GM12878 (cell line): Measurements from ENCODE around the gene LIN37. TPM values are rescaled to one million over a fixed set of nuclear protein-coding genes. Genes with fewer than 3 reads are reported as not detected.

Source experiments
- ATAC-seq: fragments of 200-7000 bp; cut with Tn5 transposase; 3 replicates; pipeline ENCODE4 v1.9.1; 2020; ENCODE audit warnings: mild to moderate bottlenecking, moderate library complexity
- BruUV-seq: library from RNA; stranded (reverse); fragments of 400-500 nt; replicated peaks from 2 replicates; lab custom pipeline; 2021; lab: Mats Ljungman, UMichigan
- CTCF ChIA-PET: fragments of 300-600 bp; sonication (Branson Sonifier 250); formaldehyde crosslinking; extraction: SDS; loops from one replicate; lab custom pipeline; 2021; ENCODE audit warnings: inconsistent platforms; lab: Yijun Ruan, JAX
- POLR2A ChIA-PET: fragments of 350-600 bp; formaldehyde crosslinking; extraction: SDS; loops from one replicate; lab custom pipeline; 2021; ENCODE audit warnings: inconsistent platforms; lab: Charles Lee
- RAD21 ChIA-PET: fragments of 300-600 bp; sonication (Branson Sonifier 250); formaldehyde crosslinking; loops from one replicate; lab custom pipeline; 2023; ENCODE audit warnings: antibody characterized with exemption; ENCODE audit not compliant: unreplicated experiment; lab: Charles Lee
- SMC1A ChIA-PET: fragments of 300-600 bp; sonication (Branson Sonifier 250); formaldehyde crosslinking; loops from one replicate; lab custom pipeline; 2023; ENCODE audit not compliant: unreplicated experiment, uncharacterized antibody; lab: Charles Lee
- DNase-seq: peaks from one replicate; pipeline ENCODE4 v3.0.0-alpha.2; 2011; ENCODE audit warnings: low read depth, low spot score
- FAIRE-seq: peaks from 3 replicates; lab custom pipeline; 2011; peaks lifted over from hg19 to GRCh38; lab: Jason Lieb, UNC
- H2AFZ ChIP-seq: 2 replicates; pipeline ENCODE4 v1.6.0; 2011; ENCODE audit warnings: low read depth, low read length, control low read depth; ENCODE audit not compliant: control insufficient read depth
- H3K27ac ChIP-seq: 2 replicates; pipeline ENCODE4 v1.5.1; 2011; ENCODE audit warnings: control low read depth; ENCODE audit not compliant: control insufficient read depth, insufficient read depth
- H3K27me3 ChIP-seq, 2 experiments: replicated peaks in 1 of 2; 2 replicates each; pipeline versions ENCODE4 v1.6.0 to v1.6.1; 2011; ENCODE audit warnings: low read length in 1 of 2; ENCODE audit not compliant: control insufficient read depth in 2 of 2, insufficient read depth in 2 of 2
- H3K36me3 ChIP-seq, 2 experiments: 2 replicates each; pipeline ENCODE4 v1.5.1; 2011; ENCODE audit warnings: low read length in 1 of 2; ENCODE audit not compliant: control insufficient read depth in 2 of 2, insufficient read depth in 2 of 2
- H3K4me1 ChIP-seq: 2 replicates; pipeline ENCODE4 v1.6.1; 2011; ENCODE audit warnings: mild to moderate bottlenecking, low read length, moderate library complexity, mixed read lengths; ENCODE audit not compliant: control insufficient read depth, insufficient read depth
- H3K4me2 ChIP-seq: 2 replicates; pipeline ENCODE4 v1.6.0; 2011; ENCODE audit warnings: control low read depth; ENCODE audit not compliant: control insufficient read depth, insufficient read depth
- H3K4me3 ChIP-seq: fragments of 200-600 bp; sonication (generic); 2 replicates; pipeline ENCODE4 v1.5.1; 2016
- H3K79me2 ChIP-seq: 2 replicates; pipeline ENCODE4 v1.6.0; 2011; ENCODE audit warnings: low read length; ENCODE audit not compliant: control insufficient read depth, insufficient read depth
- H3K9ac ChIP-seq: 2 replicates; pipeline ENCODE4 v1.8.0; 2011; ENCODE audit warnings: low read length, control low read depth, mixed read lengths; ENCODE audit not compliant: control insufficient read depth, insufficient read depth
- H3K9me3 ChIP-seq: replicated peaks from 3 replicates; pipeline ENCODE4 v1.5.1; 2011; ENCODE audit warnings: mild to moderate bottlenecking, low read length; ENCODE audit not compliant: control insufficient read depth, insufficient read depth
- H4K20me1 ChIP-seq: 2 replicates; pipeline ENCODE4 v1.6.0; 2011; ENCODE audit not compliant: control insufficient read depth, insufficient read depth
- BCL11A ChIP-seq: IDR thresholded peaks from 2 replicates; pipeline ENCODE4 v1.6.1; 2011; ENCODE audit warnings: low read depth, low read length
- CHD2 ChIP-seq: IDR thresholded peaks from 2 replicates; pipeline ENCODE4 v1.6.1; 2011; ENCODE audit warnings: low read depth, low read length, improper control_type of control experiment, borderline replicate concordance
- CHD4 ChIP-seq: fragments of 200-600 bp; sonication (generic); IDR thresholded peaks from 2 replicates; pipeline ENCODE4 v1.6.1; 2016; ENCODE audit warnings: mild to moderate bottlenecking
- DPF2 ChIP-seq: fragments of 450-650 bp; IDR thresholded peaks from 2 replicates; pipeline ENCODE4 v1.6.1; 2017; ENCODE audit warnings: mild to moderate bottlenecking
- ESRRA ChIP-seq: IDR thresholded peaks from 2 replicates; pipeline ENCODE4 v1.6.1; 2012; ENCODE audit warnings: mild to moderate bottlenecking, low read length, improper control_type of control experiment
- FOS ChIP-seq: IDR thresholded peaks from 3 replicates; pipeline ENCODE4 v1.6.1; 2011; ENCODE audit warnings: borderline replicate concordance; ENCODE audit not compliant: insufficient read length; ENCODE audit errors: extremely low read depth
- MEF2A ChIP-seq: IDR thresholded peaks from 2 replicates; pipeline ENCODE4 v1.6.1; 2011; ENCODE audit warnings: low read depth, mild to moderate bottlenecking, low read length, moderate library complexity; ENCODE audit not compliant: insufficient read depth
- MEF2B ChIP-seq: fragments of 450-650 bp; IDR thresholded peaks from 2 replicates; pipeline ENCODE4 v1.6.1; 2018; ENCODE audit warnings: mild to moderate bottlenecking, moderate library complexity; ENCODE audit not compliant: partially characterized antibody, poor library complexity, severe bottlenecking
- RELA ChIP-seq: fragments of 450-650 bp; IDR thresholded peaks from 2 replicates; pipeline ENCODE4 v1.8.0; 2014; ENCODE audit warnings: borderline replicate concordance; ENCODE audit not compliant: partially characterized antibody
- SIN3A ChIP-seq: IDR thresholded peaks from 2 replicates; pipeline ENCODE4 v1.6.1; 2012; ENCODE audit warnings: low read depth, low read length, improper control_type of control experiment
- SMC3 ChIP-seq: IDR thresholded peaks from 2 replicates; pipeline ENCODE4 v1.6.1; 2011; ENCODE audit warnings: low read length, improper control_type of control experiment, borderline replicate concordance
- STAT1 ChIP-seq: fragments of 450-650 bp; conservative IDR thresholded peaks from 2 replicates; pipeline ENCODE4 v1.6.1; 2014; ENCODE audit warnings: antibody characterized with exemption, mild to moderate bottlenecking
- ZNF207 ChIP-seq: fragments of 450-650 bp; IDR thresholded peaks from 2 replicates; pipeline ENCODE4 v1.6.1; 2014; ENCODE audit warnings: antibody characterized with exemption, mild to moderate bottlenecking, borderline replicate concordance
- ZNF622 ChIP-seq: fragments of 450-650 bp; IDR thresholded peaks from 2 replicates; pipeline ENCODE4 v1.6.1; 2017; ENCODE audit warnings: mild to moderate bottlenecking, inconsistent platforms
- WGBS: methylation state at CpG from one replicate; pipeline ENCODE4 v1.1.6; 2016; ENCODE audit warnings: low lambda C conversion rate; ENCODE audit not compliant: insufficient replicate concordance, insufficient coverage; ENCODE audit errors: missing lambda C conversion rate; 5-methylcytosine and 5-hydroxymethylcytosine counted together
- in situ Hi-C: fragments of 300-500 bp; cut with MboI; formaldehyde crosslinking; loops from 9 replicates; pipeline ENCODE4 v1.14.3; 2018; ENCODE audit warnings: mixed read lengths
- intact Hi-C: fragments of 100-400 bp; cut with micrococcal nuclease; formaldehyde crosslinking; loops from one replicate; pipeline ENCODE4 v1.14.2; 2022; ENCODE audit not compliant: unreplicated experiment
- polyA plus RNA-seq, 11 experiments: library from polyadenylated mRNA; depleted of rRNA in 4 of 11; unstranded in 6 of 11; stranded (reverse) in 5 of 11; fragments of >200 nt; fragmentation: Nextera tagmentation in 4 of 11; fragmentation: Illumina TruSeq in 1 of 11; extraction: Ambion mirVana in 4 of 11; extraction: Trizol in 1 of 11; gene quantifications; 1 replicate in 1 of 11; 2 replicates in 10 of 11; pipeline versions ENCODE4 v1.2.1 to v1.2.3, GENCODE V29; 2011 to 2016; ENCODE audit warnings: inconsistent platforms in 2 of 11, missing spikeins in 2 of 11, low read depth in 1 of 11
- total RNA-seq, 4 experiments: library from RNA; depleted of rRNA in 3 of 4; stranded (reverse); fragments of >200 nt in 3 of 4; fragmentation: Illumina TruSeq in 1 of 4; extraction: Trizol in 1 of 4; gene quantifications; 2 replicates each; pipeline versions ENCODE4 v1.2.1 to v1.2.3, GENCODE V29; 2013 to 2021
- TF ChIP-seq, protein P1 (sequence below): fragments of 450-650 bp; IDR thresholded peaks from 2 replicates; pipeline ENCODE4 v1.6.1; 2017; ENCODE audit warnings: mild to moderate bottlenecking, moderate library complexity
- TF ChIP-seq, protein P2 (sequence below): IDR thresholded peaks from 2 replicates; pipeline ENCODE4 v1.6.1; 2011; ENCODE audit warnings: low read depth, low read length, improper control_type of control experiment, borderline replicate concordance

Gene LIN37
- total and polyA plus RNA-seq, 10 of the 15 experiments (the other 5 are each of a cell fraction or from before 2014, with no cell fraction given): 0.69 to 11.9 (median 7.6) TPM

- ChIA-PET POLR2A (no interaction called here), CTCF (interaction anchor here (1.5 to 3.1 kb wide), 2 partner anchors 12 to 94 kb away, joined by 3 to 12 read pairs; no protein-coding TSS in a partner anchor), RAD21 (no interaction called here), SMC1A (no interaction called here)
- H3K4me1 ChIP-seq: no peaks in the 10 kb centered on the region
- in situ Hi-C loops: no loop called here
- intact Hi-C loops: no loop called here
- no peak for TF ChIP-seq SIN3A
- no peak for TF ChIP-seq BCL11A
- no peak for TF ChIP-seq SMC3
- no peak for TF ChIP-seq CHD4
- no peak for TF ChIP-seq CHD2
- no peak for TF ChIP-seq ESRRA
- no peak for TF ChIP-seq ZNF622
- TF ChIP-seq ZNF207: no peak
- TF ChIP-seq FOS: no peak
- TF ChIP-seq, protein P1, sequence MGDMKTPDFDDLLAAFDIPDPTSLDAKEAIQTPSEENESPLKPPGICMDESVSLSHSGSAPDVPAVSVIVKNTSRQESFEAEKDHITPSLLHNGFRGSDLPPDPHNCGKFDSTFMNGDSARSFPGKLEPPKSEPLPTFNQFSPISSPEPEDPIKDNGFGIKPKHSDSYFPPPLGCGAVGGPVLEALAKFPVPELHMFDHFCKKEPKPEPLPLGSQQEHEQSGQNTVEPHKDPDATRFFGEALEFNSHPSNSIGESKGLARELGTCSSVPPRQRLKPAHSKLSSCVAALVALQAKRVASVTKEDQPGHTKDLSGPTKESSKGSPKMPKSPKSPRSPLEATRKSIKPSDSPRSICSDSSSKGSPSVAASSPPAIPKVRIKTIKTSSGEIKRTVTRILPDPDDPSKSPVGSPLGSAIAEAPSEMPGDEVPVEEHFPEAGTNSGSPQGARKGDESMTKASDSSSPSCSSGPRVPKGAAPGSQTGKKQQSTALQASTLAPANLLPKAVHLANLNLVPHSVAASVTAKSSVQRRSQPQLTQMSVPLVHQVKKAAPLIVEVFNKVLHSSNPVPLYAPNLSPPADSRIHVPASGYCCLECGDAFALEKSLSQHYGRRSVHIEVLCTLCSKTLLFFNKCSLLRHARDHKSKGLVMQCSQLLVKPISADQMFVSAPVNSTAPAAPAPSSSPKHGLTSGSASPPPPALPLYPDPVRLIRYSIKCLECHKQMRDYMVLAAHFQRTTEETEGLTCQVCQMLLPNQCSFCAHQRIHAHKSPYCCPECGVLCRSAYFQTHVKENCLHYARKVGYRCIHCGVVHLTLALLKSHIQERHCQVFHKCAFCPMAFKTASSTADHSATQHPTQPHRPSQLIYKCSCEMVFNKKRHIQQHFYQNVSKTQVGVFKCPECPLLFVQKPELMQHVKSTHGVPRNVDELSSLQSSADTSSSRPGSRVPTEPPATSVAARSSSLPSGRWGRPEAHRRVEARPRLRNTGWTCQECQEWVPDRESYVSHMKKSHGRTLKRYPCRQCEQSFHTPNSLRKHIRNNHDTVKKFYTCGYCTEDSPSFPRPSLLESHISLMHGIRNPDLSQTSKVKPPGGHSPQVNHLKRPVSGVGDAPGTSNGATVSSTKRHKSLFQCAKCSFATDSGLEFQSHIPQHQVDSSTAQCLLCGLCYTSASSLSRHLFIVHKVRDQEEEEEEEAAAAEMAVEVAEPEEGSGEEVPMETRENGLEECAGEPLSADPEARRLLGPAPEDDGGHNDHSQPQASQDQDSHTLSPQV: no peak
- no peak for TF ChIP-seq RELA
- no peak for TF ChIP-seq MEF2A
- TF ChIP-seq DPF2: no peak
- TF ChIP-seq STAT1: no peak
- TF ChIP-seq, protein P2, sequence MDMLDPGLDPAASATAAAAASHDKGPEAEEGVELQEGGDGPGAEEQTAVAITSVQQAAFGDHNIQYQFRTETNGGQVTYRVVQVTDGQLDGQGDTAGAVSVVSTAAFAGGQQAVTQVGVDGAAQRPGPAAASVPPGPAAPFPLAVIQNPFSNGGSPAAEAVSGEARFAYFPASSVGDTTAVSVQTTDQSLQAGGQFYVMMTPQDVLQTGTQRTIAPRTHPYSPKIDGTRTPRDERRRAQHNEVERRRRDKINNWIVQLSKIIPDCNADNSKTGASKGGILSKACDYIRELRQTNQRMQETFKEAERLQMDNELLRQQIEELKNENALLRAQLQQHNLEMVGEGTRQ: no peak
- TF ChIP-seq MEF2B: no peak
- H4K20me1 ChIP-seq: no peaks in the 10 kb centered on the region
- H3K9me3 ChIP-seq: no peaks in the 10 kb centered on the region
- ATAC-seq (no peak), FAIRE-seq (no peak), DNase-seq (no peak)
- no peak overlapping the region for H3K4me3 ChIP-seq
- no peak overlapping the region for H3K9ac ChIP-seq
- no peaks in the 10 kb centered on the region; a peak in 1 of 4 replicates for H3K27me3 ChIP-seq
- H3K79me2 ChIP-seq: no peaks in the 10 kb centered on the region
- no TSS peak for BruUV-seq
- 56% methylated on average over 12 of the region's 12 CpGs for WGBS
- no peak overlapping the region for H3K27ac ChIP-seq
- no peaks in the 10 kb centered on the region for H3K36me3 ChIP-seq
- H3K4me2 ChIP-seq: no peak overlapping the region
- H2AFZ ChIP-seq: no peak overlapping the region
Observed at GRCh38 chr19:35788205-35788960, 40.0 kb downstream of the LIN37 start.
